Tibial artery (tissue), 4 donors: ENCODE measurements around the gene ZBTB46.

ENCODE experiments used
- DNase-seq, 2 donors: peaks; one replicate each; pipeline ENCODE4 v3.0.0-alpha.2; 2019
- H3K27ac ChIP-seq, 2 donors: fragments of 200-600 bp; sonication (generic) in 1 of 2; 1 replicate in 1 of 2; 2 replicates in 1 of 2; pipeline ENCODE4 v1.5.1; 2018 to 2019; ENCODE audit warnings: mild to moderate bottlenecking in 1 of 2
- H3K27me3 ChIP-seq, 2 donors: fragments of 200-600 bp; sonication (generic) in 1 of 2; one replicate each; pipeline versions ENCODE4 v1.5.1 to v1.6.0; 2016 to 2019
- H3K36me3 ChIP-seq, 3 donors: fragments of 200-600 bp; sonication (generic) in 2 of 3; one replicate each; pipeline ENCODE4 v1.5.1; 2016 to 2019; ENCODE audit warnings: mild to moderate bottlenecking in 2 of 3
- H3K4me1 ChIP-seq, 4 donors: fragments of 200-600 bp; sonication (generic) in 2 of 4; 1 replicate in 3 of 4; 2 replicates in 1 of 4; pipeline ENCODE4 v1.5.1; 2016 to 2019
- H3K4me3 ChIP-seq, 2 donors: fragments of 200-600 bp; sonication (generic) in 1 of 2; 1 replicate in 1 of 2; 2 replicates in 1 of 2; pipeline ENCODE4 v1.5.1; 2018 to 2019; ENCODE audit warnings: mild to moderate bottlenecking in 2 of 2
- H3K9me3 ChIP-seq, 3 donors: fragments of 200-600 bp; sonication (generic) in 1 of 3; one replicate each; pipeline ENCODE4 v1.5.1; 2016 to 2019
- CTCF ChIP-seq, 2 experiments: fragments of 200-600 bp in 1 of 2; fragments of 450-650 bp in 1 of 2; IDR thresholded peaks; one replicate each; pipeline ENCODE4 v1.5.1; 2017 to 2019; ENCODE audit warnings: antibody characterized with exemption in 2 of 2, mild to moderate bottlenecking in 1 of 2, moderate library complexity in 1 of 2
- intact Hi-C: fragments of 100-400 bp; cut with DNase I; formaldehyde crosslinking; loops from one replicate; pipeline ENCODE4 v1.15.0; 2023; ENCODE audit warnings: low total_unique reads

Gene ZBTB46

GRCh38 chr20:63821811-63822210 lies 9.3 kb downstream of the ZBTB46 start:
- Histone ChIP-seq H3K4me3 (no peak overlapping the region), H3K36me3 (no peaks in the 10 kb centered on the region), H3K27me3 (peaks cover 0 to 8% of the 10 kb centered on the region in 2 donors), H3K4me1 (no peaks in the 10 kb centered on the region), H3K27ac (no peak overlapping the region), H3K9me3 (no peaks in the 10 kb centered on the region)
- intact Hi-C loops, result no loop called here
- DNase-seq, result no peak
- no peak for TF ChIP-seq CTCF (IDR thresholded peaks at IDR 0.05)

DNA sequence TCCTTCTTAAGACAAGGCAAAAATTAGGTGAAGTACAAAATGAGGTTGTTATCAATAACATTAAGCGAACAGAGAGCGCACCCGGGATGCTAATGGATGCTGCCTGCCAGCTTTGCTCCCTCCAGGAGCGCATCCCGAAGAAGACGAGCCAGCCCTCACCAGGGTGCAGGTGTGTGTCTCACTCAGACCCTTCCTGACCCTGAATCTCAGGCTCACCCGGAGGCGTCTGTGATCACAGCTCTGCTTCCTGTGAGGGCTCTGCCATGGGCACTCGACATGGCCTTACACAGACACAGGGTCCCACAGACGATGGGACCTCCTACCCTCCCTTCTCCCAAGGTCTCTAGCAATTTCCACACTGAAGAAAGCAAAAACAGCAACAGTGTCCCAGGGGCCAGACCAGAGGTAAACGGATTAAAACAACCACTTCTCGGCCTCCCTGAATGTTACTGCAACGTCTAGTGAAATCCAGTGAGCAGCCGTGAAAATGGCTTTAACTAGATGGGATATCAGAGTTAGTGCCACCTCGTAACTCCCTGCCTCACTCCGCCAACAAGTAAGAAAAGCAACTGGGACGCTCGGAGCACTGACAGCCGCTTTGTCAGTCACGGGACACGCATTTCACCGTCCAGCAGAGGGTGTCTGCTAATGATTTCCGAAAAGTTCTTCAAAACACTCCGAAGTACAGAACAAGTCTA lies 11.7 kb downstream of the ZBTB46 start:
- H3K4me1 ChIP-seq, result no peaks in the 10 kb centered on the region
- H3K27me3 ChIP-seq, result no peaks in the 10 kb centered on the region
- H3K36me3 ChIP-seq, result no peaks in the 10 kb centered on the region
- TF ChIP-seq CTCF (IDR thresholded peaks at IDR 0.05), result no peak
- intact Hi-C loops, result no loop called here
- H3K27ac ChIP-seq, result peak overlapping the region in 1 of 2 donors; percentile 18
- DNase-seq, result no peak
- H3K9me3 ChIP-seq, result no peaks in the 10 kb centered on the region
- H3K4me3 ChIP-seq, result peak overlapping the region in 1 of 2 donors; percentile 22

GRCh38 chr20:63815615-63816253 lies 15.3 kb downstream of the ZBTB46 start:
- Histone ChIP-seq H3K36me3 (no peaks in the 10 kb centered on the region), H3K27me3 (no peaks in the 10 kb centered on the region), H3K4me3 (no peak overlapping the region), H3K9me3 (no peaks in the 10 kb centered on the region), H3K27ac (no peak overlapping the region), H3K4me1 (no peaks in the 10 kb centered on the region)
- no peak for TF ChIP-seq CTCF (IDR thresholded peaks at IDR 0.05)
- no peak for DNase-seq
- intact Hi-C loops, result no loop called here

DNA sequence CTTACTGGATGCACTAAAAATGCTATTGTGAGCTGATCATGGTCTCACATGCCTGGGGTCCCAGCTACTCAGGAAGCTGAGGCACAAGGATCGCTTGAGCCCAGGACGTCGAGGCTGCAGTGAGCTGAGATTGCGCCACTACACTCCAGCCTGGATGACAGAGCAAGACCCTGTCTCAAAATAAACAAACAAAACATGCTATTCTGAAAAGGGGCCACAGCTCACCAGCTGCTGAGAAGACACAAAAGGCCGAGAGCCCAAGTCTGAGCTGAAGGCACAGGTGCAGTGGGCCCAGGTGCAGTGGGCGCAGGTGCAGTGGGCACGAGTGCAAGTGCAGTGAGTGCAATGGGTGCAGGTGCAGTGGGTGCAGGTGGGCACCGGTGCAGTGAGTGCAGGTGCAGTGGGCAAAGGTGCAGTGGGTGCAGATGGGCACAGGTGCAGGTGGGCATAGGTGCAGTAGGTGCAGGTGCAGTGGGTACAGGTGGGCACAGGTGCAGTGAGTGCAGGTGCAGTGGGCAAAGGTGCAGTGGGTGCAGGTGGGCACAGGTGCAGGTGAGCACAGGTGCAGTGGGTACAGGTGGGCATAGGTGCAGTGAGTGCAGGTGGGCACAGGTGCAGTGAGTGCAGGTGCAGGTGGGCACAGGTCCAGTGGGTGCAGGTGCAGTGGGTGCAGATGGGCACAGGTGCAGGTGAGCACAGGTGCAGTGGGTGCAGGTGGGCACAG lies 16.0 kb downstream of the ZBTB46 start:
- no peak for TF ChIP-seq CTCF (IDR thresholded peaks at IDR 0.05)
- H3K4me3 ChIP-seq, result no peak overlapping the region
- intact Hi-C loops, result no loop called here
- H3K36me3 ChIP-seq, result no peaks in the 10 kb centered on the region
- H3K9me3 ChIP-seq, result no peaks in the 10 kb centered on the region
- DNase-seq, result no peak
- H3K27ac ChIP-seq, result no peak overlapping the region
- no peaks in the 10 kb centered on the region for H3K4me1 ChIP-seq
- no peaks in the 10 kb centered on the region for H3K27me3 ChIP-seq

GRCh38 chr20:63811491-63811875 lies 19.6 kb downstream of the ZBTB46 start:
- Histone ChIP-seq H3K9me3 (no peaks in the 10 kb centered on the region), H3K4me1 (no peaks in the 10 kb centered on the region), H3K4me3 (no peak overlapping the region), H3K27ac (no peak overlapping the region), H3K36me3 (no peaks in the 10 kb centered on the region), H3K27me3 (peaks cover 0 to 4% of the 10 kb centered on the region in 2 donors)
- intact Hi-C loops, result no loop called here
- no peak for DNase-seq
- no peak for TF ChIP-seq CTCF (IDR thresholded peaks at IDR 0.05)
